Heart right ventricle (tissue), 16 donors: Measurements from ENCODE around the gene MTURN. TPM values are rescaled to one million over a fixed set of nuclear protein-coding genes. Genes with fewer than 3 reads are reported as not detected.

Source experiments
- ATAC-seq, 8 donors: fragments of 200-7000 bp; cut with Tn5 transposase; one replicate each; pipeline ENCODE4 v1.9.1; 2020; ENCODE audit warnings: mild to moderate bottlenecking in 8 of 8, moderate library complexity in 8 of 8, moderate number of reproducible peaks in 1 of 8
- DNase-seq, 2 donors: peaks; one replicate each; pipeline ENCODE4 v3.0.0-alpha.2; 2020
- H3K27ac ChIP-seq, 10 donors: fragments of 200-600 bp; sonication (generic) in 2 of 10; one replicate each; pipeline versions ENCODE4 v1.5.0 to v1.8.0; 2020 to 2022; ENCODE audit warnings: mild to moderate bottlenecking in 3 of 10
- H3K27me3 ChIP-seq, 7 donors: fragments of 200-600 bp; one replicate each; pipeline ENCODE4 v1.8.0; 2021 to 2022; ENCODE audit warnings: mild to moderate bottlenecking in 2 of 7
- H3K36me3 ChIP-seq, 9 donors: fragments of 200-600 bp; sonication (generic) in 1 of 9; one replicate each; pipeline versions ENCODE4 v1.5.0 to v1.8.0; 2020 to 2022; ENCODE audit warnings: mild to moderate bottlenecking in 2 of 9
- H3K4me1 ChIP-seq, 9 donors: fragments of 200-600 bp; sonication (generic) in 1 of 9; one replicate each; pipeline versions ENCODE4 v1.5.0 to v1.8.0; 2020 to 2022; ENCODE audit warnings: mild to moderate bottlenecking in 4 of 9
- H3K4me3 ChIP-seq, 10 donors: fragments of 200-600 bp; sonication (generic) in 2 of 10; one replicate each; pipeline versions ENCODE4 v1.5.0 to v1.8.0; 2020 to 2022; ENCODE audit warnings: mild to moderate bottlenecking in 7 of 10, moderate library complexity in 2 of 10
- H3K9me3 ChIP-seq, 11 donors: fragments of 200-600 bp in 10 of 11; sonication (generic) in 2 of 11; one replicate each; pipeline versions ENCODE4 v1.5.0 to v1.8.0; 2013 to 2022; ENCODE audit warnings: mild to moderate bottlenecking in 2 of 11, control low read depth in 1 of 11, moderate library complexity in 1 of 11
- WGBS, 2 donors: extraction: QIAGEN DNeasy Blood & Tissue Kit; methylation state at CpG; one replicate each; pipeline ENCODE4 v1.1.7; 2013; ENCODE audit warnings: inconsistent platforms in 1 of 2; 5-methylcytosine and 5-hydroxymethylcytosine counted together
- intact Hi-C, 10 donors: fragments of 100-400 bp; cut with DNase I; formaldehyde crosslinking; loops; one replicate each; pipeline versions ENCODE4 v1.11.1 to v1.14.2; 2022
- polyA plus RNA-seq, 2 donors: library from polyadenylated mRNA; stranded (reverse); fragments of 200-250 nt; gene quantifications; one replicate each; pipeline ENCODE4 v1.2.3, GENCODE V29; 2013
- total RNA-seq, 10 donors: library from RNA; stranded (reverse); fragmentation: NEBNext Ultra II Directional in 3 of 10; extraction: Animal tissue kit (Norgen Biotek cat#: 25700) in 3 of 10; gene quantifications; one replicate each; pipeline versions ENCODE4 v1.2.1 to v1.2.4, GENCODE V29; 2021 to 2023
- TF ChIP-seq, protein P1 (sequence below), 9 donors: fragments of 200-600 bp; sonication (generic) in 2 of 9; IDR thresholded peaks; one replicate each; pipeline versions ENCODE4 v1.5.0 to v1.8.0; 2021 to 2022; ENCODE audit warnings: antibody characterized with exemption in 9 of 9, mild to moderate bottlenecking in 5 of 9, moderate library complexity in 1 of 9
- donor health status: Arrhythmogenic right ventricular cardiomyopathy.
- donor health status: ischemic (EF 13 %, LVEDD 7.1; RV severe dilation, severe dysfunction).
- donor health status: healthy with polysubstance abuse.
- donor health status: DM: no; HTN: yes; CAD: no.
- donor health status: DM: no; HTN: no; CAD: no.
- donor health status: ischemic (EF 25% LVEDD 6.9; RV normal size, moderate dysfunction).
- donor health status: ischemic (EF 25% LVEDD 5.7; RV mildly dilated, moderate dysfunction).
- donor health status: healthy.
- donor health status: DM: yes; HTN: yes; CAD: no.
- donor health status: Ischemic cardiomyopathy.
- donor health status: ischemic (EF 35%, LVEDD 5.7; RV mildly dilated, moderate dysfunction).
- donor health status: nonischemic (EF 11% LVEDD 7.7; RV severe dilation, severe dysfunction).
- donor health status: DM: yes; HTN: yes; CAD: no.
- donor health status: PGD.
- donor health status: ischemic (EF 29% LVEDD 5.4; RV normal size, mild dysfunction).
- donor health status: nonischemic (EF 23%, LVEDD 6.1; RV moderate dilation, normal function).

The MTURN gene
- total and polyA plus RNA-seq, 12 donors: 8.8 to 46.4 (median 29.0) TPM

DNA sequence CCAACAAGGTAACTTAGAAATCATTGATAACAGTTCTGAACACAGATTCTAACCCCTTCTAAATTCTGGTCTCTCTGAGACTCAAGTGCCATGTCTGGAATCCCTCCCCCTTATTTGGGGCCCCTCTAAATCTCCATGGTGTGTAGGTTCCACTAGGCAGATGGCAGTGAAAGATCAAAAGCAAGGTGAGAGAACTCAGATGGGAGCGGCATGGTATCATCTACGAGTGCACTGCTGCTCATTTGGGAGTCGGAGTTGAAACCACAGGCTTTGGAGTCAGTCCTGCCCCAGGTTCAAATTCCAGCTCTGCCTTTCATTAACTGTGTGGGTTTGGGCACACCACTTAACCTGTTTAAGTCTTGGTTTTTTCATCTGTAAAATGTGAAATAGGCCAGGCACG, 72.6 kb downstream of the MTURN start:
- Histone ChIP-seq H3K4me3 (no peak overlapping the region), H3K27ac (no peak overlapping the region), H3K27me3 (no peaks in the 10 kb centered on the region), H3K4me1 (peaks cover 0 to 5% (median 0%) of the 10 kb centered on the region in 9 donors), H3K36me3 (no peaks in the 10 kb centered on the region), H3K9me3 (no peaks in the 10 kb centered on the region)
- intact Hi-C loops: no loop called here
- TF ChIP-seq, protein P1, sequence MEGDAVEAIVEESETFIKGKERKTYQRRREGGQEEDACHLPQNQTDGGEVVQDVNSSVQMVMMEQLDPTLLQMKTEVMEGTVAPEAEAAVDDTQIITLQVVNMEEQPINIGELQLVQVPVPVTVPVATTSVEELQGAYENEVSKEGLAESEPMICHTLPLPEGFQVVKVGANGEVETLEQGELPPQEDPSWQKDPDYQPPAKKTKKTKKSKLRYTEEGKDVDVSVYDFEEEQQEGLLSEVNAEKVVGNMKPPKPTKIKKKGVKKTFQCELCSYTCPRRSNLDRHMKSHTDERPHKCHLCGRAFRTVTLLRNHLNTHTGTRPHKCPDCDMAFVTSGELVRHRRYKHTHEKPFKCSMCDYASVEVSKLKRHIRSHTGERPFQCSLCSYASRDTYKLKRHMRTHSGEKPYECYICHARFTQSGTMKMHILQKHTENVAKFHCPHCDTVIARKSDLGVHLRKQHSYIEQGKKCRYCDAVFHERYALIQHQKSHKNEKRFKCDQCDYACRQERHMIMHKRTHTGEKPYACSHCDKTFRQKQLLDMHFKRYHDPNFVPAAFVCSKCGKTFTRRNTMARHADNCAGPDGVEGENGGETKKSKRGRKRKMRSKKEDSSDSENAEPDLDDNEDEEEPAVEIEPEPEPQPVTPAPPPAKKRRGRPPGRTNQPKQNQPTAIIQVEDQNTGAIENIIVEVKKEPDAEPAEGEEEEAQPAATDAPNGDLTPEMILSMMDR (IDR thresholded peaks at IDR 0.05): no peak
- DNase-seq (no peak), ATAC-seq (no peak)
- WGBS, 2 donors: 96 to 98% methylated on average over 4 of the region's 4 CpGs

DNA sequence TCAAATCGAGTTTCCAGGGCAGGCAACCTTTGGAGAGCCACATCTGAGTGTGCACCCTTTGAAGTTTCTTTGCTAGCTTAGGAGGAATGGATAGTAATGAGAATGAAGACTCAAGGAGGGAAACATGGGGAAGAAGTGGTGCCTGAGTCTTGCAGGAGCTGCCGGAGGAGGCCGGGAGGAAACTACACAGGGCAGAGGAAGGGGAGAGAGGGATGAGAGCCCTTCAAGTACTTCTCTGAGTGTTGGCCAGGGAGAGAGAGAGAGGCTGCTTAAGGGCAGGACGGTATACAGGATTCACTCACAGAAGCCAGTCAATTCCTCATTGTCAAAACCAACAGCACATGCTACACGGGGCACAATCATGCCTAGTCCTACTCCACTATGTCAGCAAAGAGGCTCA, 75.2 kb downstream of the MTURN start:
- intact Hi-C loops: no loop called here
- TF ChIP-seq, protein P1 (IDR thresholded peaks at IDR 0.05): no peak
- DNase-seq: no peak
- H3K4me1 ChIP-seq: peaks cover 0 to 14% (median 0%) of the 10 kb centered on the region in 9 donors
- no peak for ATAC-seq
- 88 to 98% methylated on average over 5 of the region's 5 CpGs for WGBS, 2 donors
- H3K4me3 ChIP-seq: no peak overlapping the region
- H3K36me3 ChIP-seq: no peaks in the 10 kb centered on the region
- no peaks in the 10 kb centered on the region for H3K9me3 ChIP-seq
- no peaks in the 10 kb centered on the region for H3K27me3 ChIP-seq
- H3K27ac ChIP-seq: no peak overlapping the region

Other genes starting within 250 kb of the MTURN start
- gene SCRN1, start 145.2 kb upstream of the MTURN start, total RNA-seq: 10 to 100 TPM in 8 of 10 donors, 1 to 10 TPM in 2; 8.3 to 36.8 (median 23.9) TPM
- 1 to 10 TPM; 3.1 to 4.2 TPM for gene SCRN1, start 145.2 kb upstream of the MTURN start, polyA plus RNA-seq
- gene FKBP14, start 108.3 kb upstream of the MTURN start, total RNA-seq: 10 to 100 TPM in 9 of 10 donors, 1 to 10 TPM in 1; 8.3 to 16.0 (median 13.5) TPM
- gene FKBP14, start 108.3 kb upstream of the MTURN start, polyA plus RNA-seq: 1 to 10 TPM; 3.0 to 6.1 TPM
- 1 to 10 TPM; 2.4 to 6.0 (median 4.4) TPM for gene PLEKHA8, start 106.6 kb upstream of the MTURN start, total RNA-seq
- 1 to 10 TPM; 1.8 TPM for gene PLEKHA8, start 106.6 kb upstream of the MTURN start, polyA plus RNA-seq
- 10 to 100 TPM in 3 of 10 donors, 1 to 10 TPM in 7; 5.3 to 13.8 (median 8.8) TPM for gene ZNRF2, start 149.6 kb downstream of the MTURN start, total RNA-seq
- gene ZNRF2, start 149.6 kb downstream of the MTURN start, polyA plus RNA-seq: 1 to 10 TPM; 2.9 to 3.7 TPM